HS-27A (cell line): ENCODE data around the gene TLR9.

ENCODE experiments used
- DNase-seq: peaks from one replicate; pipeline ENCODE4 v3.0.0-alpha.2; 2012; ENCODE audit warnings: low read depth, missing footprints

Gene TLR9

DNA sequence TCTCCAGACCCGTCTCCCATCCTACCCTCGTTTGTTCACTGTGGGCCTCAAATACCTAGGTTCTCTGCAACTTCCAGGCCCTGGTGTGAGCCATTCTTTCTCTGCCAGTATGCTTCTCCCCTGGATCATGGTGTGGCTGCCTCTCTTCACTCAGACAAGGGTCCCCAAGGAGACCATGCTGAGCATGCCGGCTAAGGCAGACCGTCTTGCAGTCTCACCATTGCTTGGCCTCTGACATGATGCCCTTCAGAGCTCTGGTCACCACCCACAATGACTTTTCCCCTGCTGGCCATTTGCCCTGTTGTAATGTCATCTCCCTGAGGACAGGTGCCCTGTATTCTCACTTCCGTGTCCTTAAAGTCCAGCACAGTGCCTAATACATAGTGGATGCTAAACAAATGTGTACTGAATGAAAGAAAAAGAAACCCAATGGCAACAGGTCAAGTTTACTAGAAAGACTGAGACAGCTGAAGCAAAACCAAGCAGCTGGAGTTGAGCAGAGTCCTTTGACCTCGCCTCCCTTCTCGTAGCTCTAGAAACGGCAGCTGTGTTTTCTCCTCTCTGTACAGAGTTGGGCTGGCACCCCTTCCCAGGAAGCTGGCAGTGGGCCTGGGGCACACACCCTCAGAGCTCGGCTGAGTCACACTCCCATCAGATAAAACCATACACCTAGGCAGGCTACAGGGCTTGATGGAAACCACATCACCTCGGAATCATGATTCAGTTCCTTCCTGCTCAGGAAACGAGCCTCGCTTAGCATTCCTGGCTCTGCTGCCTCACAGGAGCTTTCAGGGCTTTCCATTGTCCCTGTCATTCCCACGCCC is 8.6 kb downstream of the TLR9 start:
- DNase-seq = no peak

- DNase-seq = no peak
These were observed 10.1 kb downstream of the TLR9 start for GRCh38 chr3:52215351-52215750.

DNA sequence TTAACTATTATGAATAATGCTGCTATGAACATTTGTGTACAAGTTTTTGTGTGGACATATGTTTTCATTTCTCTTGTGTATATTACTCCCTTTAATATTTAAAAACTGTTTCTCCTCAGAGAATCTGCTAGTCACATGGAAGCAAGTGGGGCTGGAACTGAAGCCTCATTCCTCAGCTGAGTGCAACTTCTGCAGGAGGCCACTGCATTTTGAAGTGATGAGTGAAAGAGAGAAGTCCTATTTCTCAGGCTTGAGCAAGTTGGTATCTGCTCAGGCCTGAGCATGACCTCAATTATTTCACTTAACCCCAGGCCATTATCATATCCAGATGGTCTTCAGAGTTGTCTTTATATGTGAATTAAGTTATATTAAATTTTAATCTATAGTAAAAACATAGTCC is 11.5 kb downstream of the TLR9 start:
- DNase-seq = no peak

- no peak for DNase-seq
These were observed 12.4 kb downstream of the TLR9 start for GRCh38 chr3:52213005-52213404.

GRCh38 chr3:52211268-52211891 is 14.1 kb downstream of the TLR9 start:
- DNase-seq = no peak

DNA sequence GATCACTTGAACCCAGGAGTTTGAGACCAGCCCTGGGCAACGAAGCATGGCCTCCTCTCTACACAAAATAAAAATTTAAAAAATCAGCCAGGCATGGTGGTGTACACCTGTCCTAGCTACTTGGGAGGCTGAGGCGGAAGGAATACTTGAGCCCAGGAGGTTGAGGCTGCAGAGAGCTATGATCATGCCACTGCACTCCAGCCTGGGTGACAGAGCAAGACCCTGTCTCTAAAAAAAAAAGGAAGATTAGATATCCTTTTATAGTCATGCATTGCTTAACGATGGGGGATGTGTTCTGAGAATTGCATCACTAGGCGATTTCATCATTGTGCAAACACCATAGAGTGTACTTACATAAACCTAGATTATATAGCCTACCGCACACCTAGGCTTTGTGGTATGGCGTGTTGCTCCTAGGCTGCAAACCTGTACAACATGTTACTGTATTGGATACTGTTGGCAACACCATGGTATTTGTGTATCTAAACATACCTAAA is 14.8 kb downstream of the TLR9 start:
- DNase-seq = no peak

GRCh38 chr3:52210037-52210436 is 15.4 kb downstream of the TLR9 start:
- no peak for DNase-seq

- DNase-seq = no peak
These were observed 16.9 kb downstream of the TLR9 start for GRCh38 chr3:52208556-52208955.

DNA sequence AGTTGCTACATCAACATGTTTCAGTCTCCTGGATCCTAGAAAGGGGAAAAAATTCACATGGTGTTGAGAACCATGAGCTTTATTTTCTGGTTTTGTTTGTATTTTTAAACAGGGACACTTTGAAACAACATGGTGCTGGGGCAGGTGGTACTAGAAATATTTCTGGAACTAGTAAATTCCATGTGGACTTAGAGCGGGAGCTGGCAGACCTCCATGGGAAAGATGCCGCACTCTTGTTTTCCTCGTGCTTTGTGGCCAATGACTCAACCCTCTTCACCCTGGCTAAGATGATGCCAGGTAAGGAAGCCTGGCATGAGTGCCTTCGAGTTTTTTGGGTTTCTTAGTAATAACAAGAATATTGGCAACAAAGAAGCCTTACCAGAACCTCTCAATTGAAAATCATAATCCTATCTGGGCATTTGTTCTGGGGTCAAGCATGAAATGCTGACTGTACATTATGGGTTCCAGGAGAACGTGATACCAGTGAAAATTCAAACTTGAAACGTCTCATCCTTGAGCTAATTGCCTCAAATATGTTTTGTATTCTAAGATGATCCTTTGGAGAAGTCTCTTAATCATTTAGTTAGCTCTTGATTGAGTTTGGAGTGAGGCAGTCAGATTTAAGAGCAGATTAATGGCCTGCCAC is 19.6 kb downstream of the TLR9 start:
- no peak for DNase-seq

- DNase-seq = no peak
These were observed 20.9 kb downstream of the TLR9 start for GRCh38 chr3:52204337-52205073.

DNA sequence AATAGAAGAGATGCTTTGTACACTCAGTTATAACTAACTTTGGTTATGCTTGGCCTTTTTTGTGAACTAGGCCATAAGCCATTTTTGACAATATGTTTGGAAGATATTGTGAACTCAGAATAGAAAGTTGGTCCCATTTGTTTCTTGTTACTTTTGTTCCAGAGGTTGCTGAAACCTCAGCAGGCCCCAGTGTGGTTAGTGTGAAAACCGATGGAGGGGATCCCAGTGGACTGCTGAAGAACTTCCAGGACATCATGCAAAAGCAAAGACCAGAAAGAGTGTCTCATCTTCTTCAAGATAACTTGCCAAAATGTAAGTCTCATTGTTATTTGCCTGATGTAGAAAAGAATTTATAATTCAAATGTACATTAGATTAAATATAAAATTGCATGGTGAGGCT is 21.7 kb downstream of the TLR9 start:
- no peak for DNase-seq

DNA sequence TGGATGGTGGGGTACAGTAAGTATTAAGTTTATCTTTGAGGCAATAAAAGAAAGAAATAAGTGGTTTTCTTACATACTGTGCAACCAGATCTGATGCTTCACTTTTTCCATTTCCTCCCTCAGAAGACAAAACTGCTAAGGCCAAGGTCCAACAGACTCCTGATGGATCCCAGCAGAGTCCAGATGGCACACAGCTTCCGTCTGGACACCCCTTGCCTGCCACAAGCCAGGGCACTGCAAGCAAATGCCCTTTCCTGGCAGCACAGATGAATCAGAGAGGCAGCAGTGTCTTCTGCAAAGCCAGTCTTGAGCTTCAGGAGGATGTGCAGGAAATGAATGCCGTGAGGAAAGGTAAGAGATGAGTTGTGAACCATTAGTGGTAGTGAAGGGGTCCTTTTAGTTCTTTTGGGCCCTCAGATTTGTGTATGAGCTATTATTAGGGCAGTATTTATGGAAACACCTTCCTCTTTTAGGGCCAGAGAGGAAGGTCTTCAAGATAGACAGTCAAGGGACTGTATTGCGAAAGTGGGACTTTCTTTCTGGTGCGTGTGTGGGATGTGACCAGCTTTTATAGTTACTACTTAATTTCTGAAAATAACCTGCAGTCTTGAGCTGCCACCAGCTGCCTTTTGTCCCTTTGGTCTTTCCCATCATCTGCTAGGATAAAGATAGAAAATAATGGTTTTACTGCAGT is 22.9 kb downstream of the TLR9 start:
- DNase-seq = no peak

DNA sequence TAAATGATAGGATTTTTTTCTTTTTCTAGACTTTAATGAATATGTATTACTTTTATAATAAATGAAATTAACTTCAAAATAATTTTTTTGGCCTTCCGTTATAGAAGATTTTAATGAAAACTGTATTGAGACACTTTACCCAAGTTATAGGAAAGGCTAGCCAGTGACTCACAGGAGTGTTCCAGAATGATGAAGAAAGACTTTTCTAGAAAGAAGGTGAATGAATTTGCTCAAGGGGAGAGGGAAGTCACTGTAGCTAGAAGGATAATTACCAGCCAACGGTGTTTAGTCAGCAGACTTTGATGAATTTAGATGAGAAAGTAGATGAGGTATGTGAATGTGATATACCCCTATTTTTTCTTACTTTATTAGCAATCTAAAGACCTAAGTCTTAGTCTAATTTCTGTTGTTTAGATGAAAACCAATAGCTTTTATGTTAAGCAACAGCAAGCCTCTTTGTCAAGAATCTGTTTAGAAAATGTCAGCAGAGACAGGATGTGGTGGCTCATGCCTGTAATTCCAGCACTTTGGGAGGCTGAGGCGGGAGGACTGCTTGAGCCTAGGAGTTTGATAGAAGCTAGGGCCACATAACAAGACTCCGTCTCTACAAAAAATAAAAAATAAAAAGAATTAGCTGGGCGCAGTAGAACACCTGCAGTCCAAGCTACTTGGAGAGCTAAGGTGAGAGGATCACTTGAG is 24.3 kb downstream of the TLR9 start:
- no peak for DNase-seq

GRCh38 chr3:52198643-52199608 is 26.5 kb downstream of the TLR9 start:
- DNase-seq = no peak

- peak; percentile 73 for DNase-seq
These were observed 27.4 kb downstream of the TLR9 start, which contains the start of gene ALAS1 for GRCh38 chr3:52197842-52198625. Gene ALAS1 (plus strand): TSS chr3:52198160. CDS start chr3:52199242, 1,082 bp downstream.

DNA sequence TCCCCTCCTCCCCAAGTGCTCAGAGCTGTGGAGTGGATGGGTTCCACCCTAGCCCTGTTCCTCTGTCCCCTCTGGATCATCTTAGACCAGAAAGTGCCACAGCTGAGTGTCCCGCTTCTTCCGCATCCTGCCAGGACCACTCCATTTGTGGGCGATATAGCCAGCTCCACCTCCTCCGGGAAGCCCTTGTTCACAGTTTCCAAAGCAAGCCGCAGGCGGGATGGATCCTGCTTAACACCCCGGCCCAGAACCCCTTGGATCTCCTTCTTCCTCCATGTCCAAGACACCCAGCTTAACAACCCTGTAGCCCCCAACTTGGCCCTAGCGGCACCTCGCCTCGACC is 28.0 kb downstream of the TLR9 start:
- DNase-seq = no peak

- DNase-seq = no peak
These were observed 28.5 kb downstream of the TLR9 start for GRCh38 chr3:52196977-52197376.

GRCh38 chr3:52195823-52196331 is 29.6 kb downstream of the TLR9 start:
- DNase-seq = no peak

DNA sequence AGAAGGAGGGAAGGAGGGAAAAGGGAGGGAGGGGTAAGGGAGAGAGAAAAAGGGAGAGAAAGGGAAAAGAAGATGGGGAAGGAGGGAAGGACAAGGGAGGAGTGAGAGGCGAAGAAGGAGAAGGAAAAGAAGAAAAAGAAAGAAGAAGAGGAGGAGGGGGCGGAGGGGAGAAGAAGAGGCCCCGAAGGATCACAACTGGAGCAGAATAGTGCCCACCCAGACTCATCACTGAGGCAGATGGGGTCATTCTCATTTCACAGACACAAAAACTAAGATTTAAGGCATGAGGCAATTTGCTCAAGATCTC is 30.2 kb downstream of the TLR9 start:
- DNase-seq = no peak
